Fibroblast of lung (primary cell): Measurements from ENCODE around the gene EPC2. TPM values are rescaled to one million over a fixed set of nuclear protein-coding genes. Genes with fewer than 3 reads are reported as not detected.
"Not testable (repeated sequence)": the region's sequence is repeated elsewhere in the genome, so short reads cannot be mapped to it uniquely, and the experiment has no call there.

ENCODE experiments used
- DNase-seq, 2 donors: peaks; one replicate each; pipeline versions ENCODE4 v3.0.0 to v3.0.0-alpha.2; 2010; ENCODE audit warnings: low read depth in 2 of 2
- H2AFZ ChIP-seq: 2 replicates; pipeline ENCODE4 v1.5.1; 2012; ENCODE audit warnings: low read length, control low read depth, inconsistent platforms
- H3K27ac ChIP-seq: 2 replicates; pipeline ENCODE4 v1.5.1; 2011; ENCODE audit warnings: low read length, control low read depth; ENCODE audit not compliant: insufficient read depth
- H3K27me3 ChIP-seq: 2 replicates; pipeline ENCODE4 v1.5.1; 2011; ENCODE audit warnings: mild to moderate bottlenecking, low read length; ENCODE audit not compliant: control insufficient read depth, insufficient read depth
- H3K36me3 ChIP-seq: 2 replicates; pipeline ENCODE4 v1.5.1; 2011; ENCODE audit warnings: low read length; ENCODE audit not compliant: control insufficient read depth, insufficient read depth
- H3K4me1 ChIP-seq: 2 replicates; pipeline ENCODE4 v1.5.1; 2011; ENCODE audit warnings: low read length; ENCODE audit not compliant: control insufficient read depth, insufficient read depth; ENCODE audit errors: extremely low read depth
- H3K4me2 ChIP-seq: 2 replicates; pipeline ENCODE4 v1.5.1; 2011; ENCODE audit warnings: low read length, control low read depth; ENCODE audit not compliant: insufficient read depth; ENCODE audit errors: extremely low read depth
- H3K4me3 ChIP-seq, 4 experiments: fragments of 200-600 bp in 1 of 4; sonication (generic) in 1 of 4; replicated peaks in 1 of 4; 2 replicates each; pipeline ENCODE4 v1.5.1; 2011 to 2016; ENCODE audit warnings: low read length in 4 of 4, low read depth in 3 of 4, mild to moderate bottlenecking in 3 of 4, control low read depth in 2 of 4, inconsistent platforms in 1 of 4, mixed read lengths in 1 of 4; ENCODE audit not compliant: insufficient read depth in 1 of 4; ENCODE audit errors: control extremely low read depth in 1 of 4
- H3K79me2 ChIP-seq: 2 replicates; pipeline ENCODE4 v1.5.1; 2012; ENCODE audit warnings: mild to moderate bottlenecking, low read length, inconsistent platforms; ENCODE audit not compliant: control insufficient read depth, insufficient read depth
- H3K9ac ChIP-seq: 2 replicates; pipeline ENCODE4 v1.5.1; 2011; ENCODE audit warnings: mild to moderate bottlenecking, low read length, control low read depth; ENCODE audit not compliant: insufficient read depth
- H3K9me3 ChIP-seq: 2 replicates; pipeline ENCODE4 v1.5.1; 2012; ENCODE audit warnings: low read depth, low read length; ENCODE audit not compliant: control insufficient read depth, insufficient read depth
- H4K20me1 ChIP-seq: 2 replicates; pipeline ENCODE4 v1.5.1; 2011; ENCODE audit warnings: low read length; ENCODE audit not compliant: control insufficient read depth, insufficient read depth; ENCODE audit errors: extremely low read depth
- EZH2 ChIP-seq: IDR thresholded peaks from 2 replicates; pipeline ENCODE4 v1.5.1; 2012; ENCODE audit warnings: low read length, control low read depth, mild to moderate bottlenecking; ENCODE audit errors: missing control alignments
- polyA plus RNA-seq, 2 donors: library from polyadenylated mRNA; depleted of rRNA in 1 of 2; stranded (reverse) in 1 of 2; unstranded in 1 of 2; fragments of >200 nt; gene quantifications; 2 replicates each; pipeline ENCODE4 v1.2.1, GENCODE V29; 2011 to 2012; ENCODE audit warnings: missing spikeins in 1 of 2
- total RNA-seq: library from RNA; depleted of rRNA; stranded (reverse); fragments of >200 nt; gene quantifications from 2 replicates; pipeline ENCODE4 v1.2.1, GENCODE V29; 2014
- TF ChIP-seq, protein P1 (sequence below), 2 donors: IDR thresholded peaks in 1 of 2; conservative IDR thresholded peaks in 1 of 2; 1 replicate in 1 of 2; 2 replicates in 1 of 2; pipeline ENCODE4 v1.5.1; 2011 to 2012; ENCODE audit warnings: low read length in 2 of 2, control low read depth in 1 of 2, inconsistent platforms in 1 of 2, low read depth in 1 of 2, mild to moderate bottlenecking in 1 of 2

The EPC2 gene
- total and polyA plus RNA-seq, 2 donors (not counting 1 experiment from before 2014, with no cell fraction given) = 19.6 to 22.8 TPM

GRCh38 chr2:148670773-148671172 lies 26.2 kb downstream of the EPC2 start:
- no peaks in the 10 kb centered on the region for H3K27me3 ChIP-seq
- no peaks in the 10 kb centered on the region for H3K36me3 ChIP-seq
- no peaks in the 10 kb centered on the region for H3K9me3 ChIP-seq
- no peak overlapping the region for H3K4me2 ChIP-seq
- H3K4me3 ChIP-seq = no peak overlapping the region
- H3K27ac ChIP-seq = no peak overlapping the region
- H4K20me1 ChIP-seq = peaks cover 6% of the 10 kb centered on the region
- TF ChIP-seq EZH2 = no peak
- TF ChIP-seq, protein P1, sequence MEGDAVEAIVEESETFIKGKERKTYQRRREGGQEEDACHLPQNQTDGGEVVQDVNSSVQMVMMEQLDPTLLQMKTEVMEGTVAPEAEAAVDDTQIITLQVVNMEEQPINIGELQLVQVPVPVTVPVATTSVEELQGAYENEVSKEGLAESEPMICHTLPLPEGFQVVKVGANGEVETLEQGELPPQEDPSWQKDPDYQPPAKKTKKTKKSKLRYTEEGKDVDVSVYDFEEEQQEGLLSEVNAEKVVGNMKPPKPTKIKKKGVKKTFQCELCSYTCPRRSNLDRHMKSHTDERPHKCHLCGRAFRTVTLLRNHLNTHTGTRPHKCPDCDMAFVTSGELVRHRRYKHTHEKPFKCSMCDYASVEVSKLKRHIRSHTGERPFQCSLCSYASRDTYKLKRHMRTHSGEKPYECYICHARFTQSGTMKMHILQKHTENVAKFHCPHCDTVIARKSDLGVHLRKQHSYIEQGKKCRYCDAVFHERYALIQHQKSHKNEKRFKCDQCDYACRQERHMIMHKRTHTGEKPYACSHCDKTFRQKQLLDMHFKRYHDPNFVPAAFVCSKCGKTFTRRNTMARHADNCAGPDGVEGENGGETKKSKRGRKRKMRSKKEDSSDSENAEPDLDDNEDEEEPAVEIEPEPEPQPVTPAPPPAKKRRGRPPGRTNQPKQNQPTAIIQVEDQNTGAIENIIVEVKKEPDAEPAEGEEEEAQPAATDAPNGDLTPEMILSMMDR (conservative IDR thresholded peaks at IDR 0.05 in 1 of 2, IDR thresholded peaks at IDR 0.05 in 1 of 2; ENCODE audit: low read depth in 1 of 2, low read length in 2 of 2) = no peak
- H2AFZ ChIP-seq = no peak overlapping the region
- peaks cover 8% of the 10 kb centered on the region for H3K4me1 ChIP-seq
- H3K9ac ChIP-seq = no peak overlapping the region
- DNase-seq = peak in 1 of 2 donors; percentile 25
- peaks cover 81% of the 10 kb centered on the region for H3K79me2 ChIP-seq

DNA sequence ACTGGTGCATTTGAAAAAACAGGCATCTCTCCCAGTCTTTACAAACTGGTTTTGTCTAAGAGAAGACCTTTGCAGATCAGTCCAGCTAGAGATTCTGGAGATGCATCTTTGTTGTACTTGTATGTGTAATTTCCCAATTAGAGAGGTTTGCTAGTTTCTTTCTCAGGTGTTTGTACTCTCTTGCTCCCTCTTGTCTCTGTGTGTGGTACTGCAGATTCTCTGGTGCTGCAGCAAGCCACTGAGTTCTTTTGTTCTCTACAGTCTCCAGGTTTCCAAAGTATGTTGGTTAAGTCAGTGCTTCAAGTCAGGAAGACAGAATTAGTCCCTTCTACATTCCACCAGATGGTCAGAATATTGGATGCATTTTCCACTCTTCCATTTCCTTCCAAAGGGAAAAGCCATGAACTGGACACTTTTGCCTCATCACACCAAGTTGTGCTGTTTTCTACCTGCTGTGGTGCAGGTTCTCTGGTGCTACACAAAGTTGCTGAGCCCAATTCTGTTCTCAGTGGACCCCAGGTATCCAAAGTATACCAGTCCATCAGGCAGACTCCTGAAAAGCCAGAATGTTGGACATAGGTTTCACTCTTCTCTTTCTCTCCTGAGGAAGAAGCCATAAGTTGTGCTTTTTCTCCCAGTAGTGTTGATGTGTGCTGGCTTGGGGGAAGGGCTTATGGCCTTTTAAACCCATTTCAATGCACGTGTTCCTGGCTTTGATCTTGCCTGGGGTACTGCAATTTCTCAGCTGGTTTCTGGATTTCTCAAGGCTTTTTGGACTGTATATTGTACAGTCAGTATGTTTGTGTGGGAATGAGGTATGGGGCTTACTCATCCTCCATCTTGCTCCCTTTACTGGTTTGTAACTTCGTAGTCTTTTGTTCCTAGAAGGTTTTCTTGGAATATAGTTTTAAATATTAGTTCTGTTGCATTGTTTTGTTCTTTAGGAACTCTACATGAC lies 29.8 kb downstream of the EPC2 start:
- Histone ChIP-seq H3K9ac (no peak overlapping the region), H4K20me1 (peaks cover 4% of the 10 kb centered on the region), H3K36me3 (no peaks in the 10 kb centered on the region), H2AFZ (no peak overlapping the region), H3K9me3 (no peaks in the 10 kb centered on the region), H3K4me2 (no peak overlapping the region), H3K27ac (no peak overlapping the region), H3K27me3 (no peaks in the 10 kb centered on the region), H3K4me3 (no peak overlapping the region), H3K79me2 (peaks cover 78% of the 10 kb centered on the region), H3K4me1 (peaks cover 8% of the 10 kb centered on the region)
- DNase-seq = peak; percentile 37 to 53
- TF ChIP-seq, protein P1 (conservative IDR thresholded peaks at IDR 0.05 in 1 of 2, IDR thresholded peaks at IDR 0.05 in 1 of 2; ENCODE audit: low read depth in 1 of 2, low read length in 2 of 2) = peak; percentile 41 to 59
- no peak for TF ChIP-seq EZH2

DNA sequence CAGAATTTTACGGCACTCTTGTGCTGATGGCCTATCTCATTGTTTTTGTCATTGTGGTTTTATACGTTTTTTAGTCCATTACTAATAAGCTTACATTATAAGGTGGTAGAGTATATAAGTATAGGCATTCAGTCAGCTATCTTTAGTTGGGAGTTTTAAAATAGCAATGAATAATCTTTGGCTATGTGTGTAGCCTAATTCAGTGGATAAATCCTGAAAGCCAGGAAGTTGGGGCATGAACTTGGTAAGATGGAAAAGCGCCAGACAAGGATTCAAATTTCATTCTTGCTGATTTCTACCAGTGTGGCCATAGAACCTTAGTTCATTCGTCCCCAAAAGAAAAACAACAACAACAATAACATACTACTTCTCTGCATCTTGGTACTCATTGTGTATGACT lies 31.2 kb downstream of the EPC2 start:
- H2AFZ ChIP-seq = no peak overlapping the region
- H3K4me1 ChIP-seq = peaks cover 6% of the 10 kb centered on the region
- H3K9me3 ChIP-seq = no peaks in the 10 kb centered on the region
- TF ChIP-seq EZH2 = no peak
- TF ChIP-seq, protein P1 (conservative IDR thresholded peaks at IDR 0.05 in 1 of 2, IDR thresholded peaks at IDR 0.05 in 1 of 2; ENCODE audit: low read depth in 1 of 2, low read length in 2 of 2) = no peak
- DNase-seq = peak; percentile 47 to 54
- no peaks in the 10 kb centered on the region for H3K27me3 ChIP-seq
- peaks cover 6% of the 10 kb centered on the region for H4K20me1 ChIP-seq
- peaks cover 78% of the 10 kb centered on the region for H3K79me2 ChIP-seq
- H3K9ac ChIP-seq = no peak overlapping the region
- H3K27ac ChIP-seq = no peak overlapping the region
- H3K4me3 ChIP-seq = no peak overlapping the region
- H3K36me3 ChIP-seq = no peaks in the 10 kb centered on the region
- H3K4me2 ChIP-seq = no peak overlapping the region

- H3K4me3 ChIP-seq, H3K9ac ChIP-seq, DNase-seq, H4K20me1 ChIP-seq, H3K9me3 ChIP-seq, H3K36me3 ChIP-seq, H3K4me2 ChIP-seq, H2AFZ ChIP-seq, H3K27ac ChIP-seq, H3K4me1 ChIP-seq, H3K27me3 ChIP-seq: not testable (repeated sequence)
- H3K79me2 ChIP-seq = peaks cover 74% of the 10 kb centered on the region
These were observed 34.0 kb downstream of the EPC2 start for GRCh38 chr2:148678302-148679179.
